C4-2B (cell line): Measurements from ENCODE around the gene DUOX2.

ENCODE experiments used
- H3K27ac ChIP-seq: fragments of 450-650 bp; 2 replicates; pipeline ENCODE4 v1.5.1; 2017
- CTCF ChIP-seq: fragments of 450-650 bp; conservative IDR thresholded peaks from 2 replicates; pipeline ENCODE4 v1.5.1; 2017; ENCODE audit warnings: mild to moderate bottlenecking
- ZFX ChIP-seq: fragments of 450-650 bp; IDR thresholded peaks from 2 replicates; pipeline ENCODE4 v1.6.1; 2017

The DUOX2 gene

GRCh38 chr15:45123397-45123796 is 9.4 kb upstream of the DUOX2 start:
- no peak for TF ChIP-seq CTCF
- TF ChIP-seq ZFX: no peak
- no peak overlapping the region for H3K27ac ChIP-seq

- TF ChIP-seq ZFX: no peak
- H3K27ac ChIP-seq: no peak overlapping the region
Measured at GRCh38 chr15:45122719-45123118, 8.7 kb upstream of the DUOX2 start.

- no peak overlapping the region for H3K27ac ChIP-seq
- TF ChIP-seq CTCF (no peak), ZFX (no peak)
Measured at GRCh38 chr15:45121706-45122417, 7.9 kb upstream of the DUOX2 start.

GRCh38 chr15:45121020-45121419 is 7.0 kb upstream of the DUOX2 start:
- no peak for TF ChIP-seq CTCF
- TF ChIP-seq ZFX: no peak

GRCh38 chr15:45120081-45120972 is 6.4 kb upstream of the DUOX2 start:
- TF ChIP-seq CTCF (no peak), ZFX (no peak)
- no peak overlapping the region for H3K27ac ChIP-seq

More at GRCh38 chr15:45121020-45121419, 7.0 kb upstream of the DUOX2 start:
- no peak overlapping the region for H3K27ac ChIP-seq

- no peak overlapping the region for H3K27ac ChIP-seq
Measured at GRCh38 chr15:45118996-45119395, 5.0 kb upstream of the DUOX2 start.

GRCh38 chr15:45118131-45118588 is 4.2 kb upstream of the DUOX2 start:
- TF ChIP-seq CTCF (peak; percentile 100), ZFX (no peak)
- H3K27ac ChIP-seq: no peak overlapping the region

More at GRCh38 chr15:45118996-45119395, 5.0 kb upstream of the DUOX2 start:
- TF ChIP-seq ZFX (no peak), CTCF (no peak)
